H9 (cell line): ENCODE measurements around the gene KLHL28. TPM values are rescaled to one million over a fixed set of nuclear protein-coding genes. Genes with fewer than 3 reads are reported as not detected.

Source experiments
- DNase-seq: peaks from one replicate; pipeline ENCODE4 v3.0.0-alpha.2; 2017
- H2AFZ ChIP-seq: one replicate; pipeline ENCODE4 v1.6.1; 2013; ENCODE audit warnings: mild to moderate bottlenecking, low read length, control low read depth, moderate library complexity
- H2AK5ac ChIP-seq: 2 replicates; pipeline ENCODE4 v1.6.1; 2013; ENCODE audit warnings: low read length, control low read depth, mixed read lengths; ENCODE audit not compliant: insufficient read length
- H2BK120ac ChIP-seq: one replicate; pipeline ENCODE4 v1.6.1; 2013; ENCODE audit warnings: low read depth, mild to moderate bottlenecking, low read length, control low read depth, inconsistent platforms; ENCODE audit not compliant: poor library complexity, severe bottlenecking
- H2BK12ac ChIP-seq: 2 replicates; pipeline ENCODE4 v1.6.1; 2013; ENCODE audit warnings: low read length, control low read depth, mixed read lengths, low read depth; ENCODE audit not compliant: insufficient read length
- H2BK15ac ChIP-seq: 2 replicates; pipeline ENCODE4 v1.6.1; 2013; ENCODE audit warnings: low read depth, low read length, control low read depth
- H2BK20ac ChIP-seq: one replicate; pipeline ENCODE4 v1.6.1; 2013; ENCODE audit warnings: low read depth, mild to moderate bottlenecking, low read length, control low read depth, inconsistent platforms; ENCODE audit not compliant: poor library complexity, severe bottlenecking
- H2BK5ac ChIP-seq: 2 replicates; pipeline ENCODE4 v1.6.1; 2013; ENCODE audit warnings: low read length, control low read depth, mixed read lengths; ENCODE audit not compliant: insufficient read length
- H3K14ac ChIP-seq: 2 replicates; pipeline ENCODE4 v1.6.1; 2013; ENCODE audit warnings: low read length, control low read depth; ENCODE audit not compliant: insufficient read depth
- H3K18ac ChIP-seq: 2 replicates; pipeline ENCODE4 v1.6.1; 2013; ENCODE audit warnings: low read depth, mild to moderate bottlenecking, mixed read lengths, low read length, control low read depth; ENCODE audit not compliant: insufficient read length
- H3K23ac ChIP-seq: 2 replicates; pipeline ENCODE4 v1.6.1; 2013; ENCODE audit warnings: low read length, control low read depth, mixed read lengths, low read depth; ENCODE audit not compliant: insufficient read length
- H3K23me2 ChIP-seq: 2 replicates; pipeline ENCODE4 v1.6.1; 2013; ENCODE audit warnings: low read depth, mild to moderate bottlenecking, mixed read lengths, low read length, control low read depth; ENCODE audit not compliant: insufficient read length, poor library complexity, severe bottlenecking
- H3K27ac ChIP-seq: 2 replicates; pipeline ENCODE4 v1.5.1; 2013; ENCODE audit warnings: low read length, control low read depth, mixed read lengths, low read depth; ENCODE audit not compliant: insufficient read length
- H3K27me3 ChIP-seq: 2 replicates; pipeline ENCODE4 v1.6.1; 2013; ENCODE audit warnings: low read length, control low read depth, inconsistent platforms; ENCODE audit not compliant: insufficient read depth
- H3K4ac ChIP-seq: 2 replicates; pipeline ENCODE4 v1.6.1; 2013; ENCODE audit warnings: low read depth, mild to moderate bottlenecking, control low read depth, inconsistent platforms, low read length, moderate library complexity
- H3K4me1 ChIP-seq: 2 replicates; pipeline ENCODE4 v1.6.1; 2013; ENCODE audit warnings: low read length, control low read depth, inconsistent platforms; ENCODE audit not compliant: insufficient read depth
- H3K4me2 ChIP-seq: 2 replicates; pipeline ENCODE4 v1.6.1; 2013; ENCODE audit warnings: low read length, control low read depth, mixed read lengths; ENCODE audit not compliant: insufficient read length, insufficient read depth
- H3K56ac ChIP-seq: 2 replicates; pipeline ENCODE4 v1.6.1; 2013; ENCODE audit warnings: low read depth, mild to moderate bottlenecking, mixed read lengths, low read length, control low read depth; ENCODE audit not compliant: insufficient read length
- H3K79me1 ChIP-seq: 2 replicates; pipeline ENCODE4 v1.6.1; 2013; ENCODE audit warnings: low read depth, mild to moderate bottlenecking, moderate library complexity, low read length, control low read depth, inconsistent platforms; ENCODE audit not compliant: insufficient read depth, poor library complexity, severe bottlenecking
- H3K79me2 ChIP-seq: 2 replicates; pipeline ENCODE4 v1.6.1; 2013; ENCODE audit warnings: low read length, control low read depth, inconsistent platforms; ENCODE audit not compliant: insufficient read depth
- H3K9ac ChIP-seq: 2 replicates; pipeline ENCODE4 v1.6.1; 2013; ENCODE audit warnings: low read length, control low read depth, mixed read lengths; ENCODE audit not compliant: insufficient read length; ENCODE audit errors: extremely low read depth
- H3K9me3 ChIP-seq: one replicate; pipeline ENCODE4 v1.6.1; 2013; ENCODE audit warnings: low read depth, low read length, inconsistent platforms; ENCODE audit not compliant: control insufficient read depth
- H3T11ph ChIP-seq: one replicate; pipeline ENCODE4 v1.6.1; 2013; ENCODE audit warnings: mild to moderate bottlenecking, low read length, control low read depth, inconsistent platforms
- H4K20me1 ChIP-seq: one replicate; pipeline ENCODE4 v1.6.1; 2013; ENCODE audit not compliant: control insufficient read depth, insufficient read length, insufficient read depth
- H4K5ac ChIP-seq: 2 replicates; pipeline ENCODE4 v1.6.1; 2013; ENCODE audit warnings: low read depth, mild to moderate bottlenecking, mixed read lengths, low read length, control low read depth; ENCODE audit not compliant: insufficient read length
- H4K8ac ChIP-seq: replicated peaks from 2 replicates; pipeline ENCODE4 v1.6.1; 2013; ENCODE audit warnings: low read length, control low read depth, mixed read lengths, low read depth; ENCODE audit not compliant: insufficient read length
- H4K91ac ChIP-seq: 2 replicates; pipeline ENCODE4 v1.6.1; 2013; ENCODE audit warnings: low read depth, mild to moderate bottlenecking, moderate library complexity, mixed read lengths, low read length, control low read depth; ENCODE audit not compliant: insufficient read length
- H3K27ac Mint-ChIP-seq, 3 experiments: 2 replicates in 2 of 3; 3 replicates in 1 of 3; pipeline ENCODE4 v1.8.0; 2020 to 2021; ENCODE audit warnings: mixed read lengths in 3 of 3, mild to moderate bottlenecking in 1 of 3, moderate library complexity in 1 of 3
- H3K27me3 Mint-ChIP-seq: 2 replicates; pipeline ENCODE4 v1.8.0; 2021; ENCODE audit warnings: low read depth, mild to moderate bottlenecking, moderate library complexity, mixed read lengths
- H3K36me3 Mint-ChIP-seq, 3 experiments: 2 replicates in 2 of 3; 3 replicates in 1 of 3; pipeline ENCODE4 v1.8.0; 2020 to 2021; ENCODE audit warnings: low read depth in 3 of 3, mixed read lengths in 3 of 3; ENCODE audit not compliant: insufficient read depth in 1 of 3
- H3K4me1 Mint-ChIP-seq, 2 experiments: 2 replicates each; pipeline ENCODE4 v1.8.0; 2020; ENCODE audit warnings: mixed read lengths in 2 of 2
- H3K4me3 Mint-ChIP-seq, 2 experiments: 2 replicates in 1 of 2; 3 replicates in 1 of 2; pipeline ENCODE4 v1.8.0; 2020 to 2021; ENCODE audit warnings: mild to moderate bottlenecking in 2 of 2, mixed read lengths in 2 of 2, moderate library complexity in 1 of 2
- H3K9me3 Mint-ChIP-seq, 2 experiments: 2 replicates in 1 of 2; 3 replicates in 1 of 2; pipeline ENCODE4 v1.8.0; 2020; ENCODE audit warnings: mild to moderate bottlenecking in 2 of 2, mixed read lengths in 2 of 2, moderate library complexity in 1 of 2
- CTCF ChIP-seq: fragments of 200-600 bp; sonication (generic); conservative IDR thresholded peaks from 3 replicates; pipeline ENCODE4 v1.8.0; 2021; ENCODE audit warnings: antibody characterized with exemption, mild to moderate bottlenecking
- WGBS: extraction: QIAGEN DNeasy Blood & Tissue Kit; methylation state at CpG from one replicate; pipeline ENCODE4 v1.1.7; 2013; ENCODE audit warnings: missing lambda C conversion rate, low lambda C conversion rate, mixed read lengths; ENCODE audit not compliant: insufficient read length; ENCODE audit errors: extremely low coverage; 5-methylcytosine and 5-hydroxymethylcytosine counted together
- total RNA-seq: library from RNA; stranded (reverse); gene quantifications from 2 replicates; pipeline ENCODE4 v1.2.1, GENCODE V29; 2021

Gene KLHL28
- total RNA-seq, 1 experiment from 2014 or later = 10.2 TPM

GRCh38 chr14:44910821-44911220 lies 50.9 kb downstream of the KLHL28 start:
- H2BK120ac ChIP-seq = no peak overlapping the region
- no peak overlapping the region for H3K18ac ChIP-seq
- no peak overlapping the region for H2BK12ac ChIP-seq
- no peak for DNase-seq
- no CpG with 5 or more reads among the region's 2 CpGs for WGBS
- H3K9ac ChIP-seq = no peak overlapping the region
- H4K91ac ChIP-seq = no peak overlapping the region
- no peak overlapping the region for H2AK5ac ChIP-seq
- H3K9me3 Mint-ChIP-seq = peaks cover 0 to 4% of the 10 kb centered on the region in 2 experiments; a peak in 2 of 5 replicates
- no peak overlapping the region for H2BK5ac ChIP-seq
- H3K27ac Mint-ChIP-seq = peak overlapping the region in 2 of 3 experiments; percentile 55 to 77; a peak in 4 of 7 replicates
- H3K27me3 Mint-ChIP-seq = no peaks in the 10 kb centered on the region
- no peaks in the 10 kb centered on the region for H3K23me2 ChIP-seq
- peaks cover 22% of the 10 kb centered on the region in 2 experiments for H3K4me1 Mint-ChIP-seq
- no peak overlapping the region for H3K27ac ChIP-seq
- H3K36me3 Mint-ChIP-seq = 0 out of 7 replicates have a peak, but pooled peaks cover 0 to 3% (median 0%) of the 10 kb centered on the region in 3 experiments
- no peak overlapping the region for H4K8ac ChIP-seq
- H3K79me1 ChIP-seq = no peaks in the 10 kb centered on the region
- H3K23ac ChIP-seq = no peak overlapping the region
- H3T11ph ChIP-seq = no peak overlapping the region
- no peaks in the 10 kb centered on the region for H4K20me1 ChIP-seq
- no peak overlapping the region for H3K14ac ChIP-seq
- H3K79me2 ChIP-seq = no peaks in the 10 kb centered on the region
- no peaks in the 10 kb centered on the region for H3K4me1 ChIP-seq
- H2AFZ ChIP-seq = no peak overlapping the region
- no peak overlapping the region for H3K56ac ChIP-seq
- no peaks in the 10 kb centered on the region for H3K27me3 ChIP-seq
- H3K4me3 Mint-ChIP-seq = no peak overlapping the region
- no peak overlapping the region for H2BK20ac ChIP-seq
- H3K4ac ChIP-seq = no peak overlapping the region
- H2BK15ac ChIP-seq = no peak overlapping the region
- H3K4me2 ChIP-seq = no peak overlapping the region
- TF ChIP-seq CTCF = no peak
- H4K5ac ChIP-seq = no peak overlapping the region
- no peaks in the 10 kb centered on the region for H3K9me3 ChIP-seq
